SHP77 (cell line): Measurements from ENCODE around the gene TWIST1.

Experiments used
- DNase-seq, 2 experiments: peaks; one replicate each; lab custom pipeline; 2025; lab: John Stamatoyannopoulos, UW

TWIST1 gene

GRCh38 chr7:19113002-19113350, 4.5 kb downstream of the TWIST1 start:
- no peak for DNase-seq

- no peak for DNase-seq
These were observed 5.0 kb downstream of the TWIST1 start for GRCh38 chr7:19112274-19113001.

- no peak for DNase-seq
These were observed 5.8 kb downstream of the TWIST1 start for GRCh38 chr7:19111474-19112273.

- DNase-seq, result no peak
These were observed 6.7 kb downstream of the TWIST1 start for GRCh38 chr7:19110776-19111175.

- DNase-seq, result no peak
These were observed 7.3 kb downstream of the TWIST1 start for GRCh38 chr7:19110026-19110730.

- DNase-seq, result no peak
These were observed 8.2 kb downstream of the TWIST1 start for GRCh38 chr7:19109000-19109946.

GRCh38 chr7:19107356-19108146, 9.9 kb downstream of the TWIST1 start:
- DNase-seq, result no peak

GRCh38 chr7:19107081-19107355, 10.4 kb downstream of the TWIST1 start:
- DNase-seq, result no peak

GRCh38 chr7:19106241-19107080, 11.0 kb downstream of the TWIST1 start:
- DNase-seq, result no peak

GRCh38 chr7:19105546-19105945, 11.9 kb downstream of the TWIST1 start:
- no peak for DNase-seq

- no peak for DNase-seq
These were observed 12.6 kb downstream of the TWIST1 start for GRCh38 chr7:19104811-19105210.

GRCh38 chr7:19102884-19103283, 14.6 kb downstream of the TWIST1 start:
- no peak for DNase-seq

- DNase-seq, result no peak
These were observed 15.5 kb downstream of the TWIST1 start for GRCh38 chr7:19101909-19102308.

GRCh38 chr7:19101472-19101871, 16.0 kb downstream of the TWIST1 start:
- DNase-seq, result no peak

GRCh38 chr7:19099924-19100323, 17.5 kb downstream of the TWIST1 start:
- no peak for DNase-seq

GRCh38 chr7:19099194-19099593, 18.2 kb downstream of the TWIST1 start:
- no peak for DNase-seq

- no peak for DNase-seq
These were observed 18.9 kb downstream of the TWIST1 start for GRCh38 chr7:19098510-19098909.

- no peak for DNase-seq
These were observed 20.0 kb downstream of the TWIST1 start for GRCh38 chr7:19097165-19098055.

GRCh38 chr7:19095353-19095860, 22.0 kb downstream of the TWIST1 start:
- DNase-seq, result no peak
